ENCODE results near the gene KRT38. TPM values are rescaled to one million over a fixed set of nuclear protein-coding genes. Genes with fewer than 3 reads are reported as not detected.

The KRT38 gene
- total RNA-seq, 2 donors from 2014 or later = not detected

GRCh38 chr17:41442739-41443138, 2.0 kb upstream of the KRT38 start:
- no peaks in the 10 kb centered on the region for H3K9me3 ChIP-seq
- H3K27ac ChIP-seq = no peak overlapping the region
- no peak overlapping the region for H3K4me3 ChIP-seq
- H3K36me3 ChIP-seq = no peaks in the 10 kb centered on the region
- H3K27me3 ChIP-seq (replicated peaks; ENCODE audit: insufficient read depth) = no peaks in the 10 kb centered on the region
- H3K4me1 ChIP-seq (replicated peaks) = no peaks in the 10 kb centered on the region
- 70% methylated on average over 4 of the region's 4 CpGs for WGBS
- no peak for TF ChIP-seq POLR2A (IDR thresholded peaks at IDR 0.05)
- no peak for TF ChIP-seq POLR2AphosphoS5 (IDR thresholded peaks at IDR 0.05)
- TF ChIP-seq CTCF (IDR thresholded peaks at IDR 0.05) = no peak
- intact Hi-C loops (cut with DNase I) = no loop called here
- no peak for DNase-seq (ENCODE audit: low spot score)

DNA sequence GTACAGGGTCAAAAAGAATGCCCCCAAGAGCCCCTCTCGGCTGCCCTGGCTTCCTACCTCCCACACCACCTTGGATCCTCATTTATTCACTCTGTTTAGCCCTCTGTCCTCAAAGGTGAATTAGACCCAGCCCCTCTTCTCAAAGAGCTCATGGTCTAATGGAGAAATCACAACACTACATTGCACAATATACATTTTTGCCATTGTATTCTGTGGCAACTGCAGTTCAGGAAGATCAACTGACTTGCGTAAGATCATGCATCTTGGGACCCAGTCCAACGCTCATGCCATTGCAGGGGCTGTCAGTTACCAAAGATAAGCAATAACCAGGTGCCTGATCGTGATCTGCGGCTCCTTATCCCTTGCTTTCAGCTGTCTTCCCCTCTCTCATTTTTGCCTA, 1.4 kb downstream of the KRT38 start:
- intact Hi-C loops (cut with DNase I) = no loop called here
- no peak for DNase-seq (ENCODE audit: low spot score)
- no peak for TF ChIP-seq POLR2A (IDR thresholded peaks at IDR 0.05)
- TF ChIP-seq CTCF (IDR thresholded peaks at IDR 0.05) = no peak
- no peak for TF ChIP-seq POLR2AphosphoS5 (IDR thresholded peaks at IDR 0.05)
- Histone ChIP-seq H3K4me1 (replicated peaks) (no peaks in the 10 kb centered on the region), H3K4me3 (no peak overlapping the region), H3K27me3 (replicated peaks; ENCODE audit: insufficient read depth) (no peaks in the 10 kb centered on the region), H3K36me3 (no peaks in the 10 kb centered on the region), H3K9me3 (no peaks in the 10 kb centered on the region), H3K27ac (no peak overlapping the region)
- WGBS = 74% methylated on average over 5 of the region's 5 CpGs

- DNase-seq (ENCODE audit: low spot score) = no peak
- Histone ChIP-seq H3K4me3 (no peak overlapping the region), H3K4me1 (replicated peaks) (no peaks in the 10 kb centered on the region), H3K27ac (no peak overlapping the region), H3K9me3 (no peaks in the 10 kb centered on the region), H3K27me3 (replicated peaks; ENCODE audit: insufficient read depth) (no peaks in the 10 kb centered on the region), H3K36me3 (no peaks in the 10 kb centered on the region)
- TF ChIP-seq POLR2AphosphoS5 (IDR thresholded peaks at IDR 0.05) (no peak), CTCF (IDR thresholded peaks at IDR 0.05) (no peak), POLR2A (IDR thresholded peaks at IDR 0.05) (no peak)
- intact Hi-C loops (cut with DNase I) = no loop called here
- 87% methylated on average over 9 of the region's 9 CpGs for WGBS
Observed at GRCh38 chr17:41437769-41438168, 3.0 kb downstream of the KRT38 start.

DNA sequence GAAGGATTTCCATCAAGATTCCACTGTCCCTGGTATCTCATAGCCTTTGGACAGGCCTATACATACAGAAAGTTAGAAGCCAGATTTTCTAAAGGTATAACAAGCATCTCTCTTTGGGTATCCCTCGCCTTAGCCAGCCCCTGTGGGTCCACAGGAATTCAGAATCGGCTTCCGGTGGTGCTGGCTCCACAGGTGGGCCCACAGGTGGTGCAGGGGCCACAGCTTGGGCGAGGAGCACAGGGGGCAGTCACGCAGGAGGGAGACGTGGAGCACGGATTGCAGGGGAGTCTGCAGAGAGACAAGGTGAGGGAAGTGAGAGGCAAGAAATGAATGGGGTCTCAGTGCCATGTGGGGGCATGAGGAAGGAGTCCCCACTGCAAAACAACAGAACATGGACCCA, 3.5 kb downstream of the KRT38 start:
- intact Hi-C loops (cut with DNase I) = no loop called here
- H3K27ac ChIP-seq = no peak overlapping the region
- TF ChIP-seq CTCF (IDR thresholded peaks at IDR 0.05) (no peak), POLR2AphosphoS5 (IDR thresholded peaks at IDR 0.05) (no peak), POLR2A (IDR thresholded peaks at IDR 0.05) (no peak)

DNA sequence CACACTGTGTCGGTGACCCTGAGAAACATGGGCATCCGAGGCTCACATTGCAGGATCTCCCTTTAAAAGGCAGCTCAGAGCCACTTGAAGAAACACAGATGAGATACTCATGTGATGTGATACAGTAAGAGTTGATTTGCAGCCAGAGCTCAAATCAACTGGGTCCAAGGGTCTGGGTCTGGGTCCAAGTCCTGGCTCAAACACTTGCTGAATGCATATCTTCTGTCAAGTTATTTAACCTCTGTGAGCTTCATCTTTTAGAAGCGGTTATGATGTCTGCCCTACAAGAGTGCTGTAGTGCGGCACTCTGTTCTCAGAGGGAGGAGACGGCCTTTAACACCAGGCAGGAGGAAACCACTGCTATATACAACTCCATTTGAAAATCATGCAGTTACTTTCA, 6.4 kb downstream of the KRT38 start:
- Histone ChIP-seq H3K27me3 (replicated peaks; ENCODE audit: insufficient read depth) (no peaks in the 10 kb centered on the region), H3K36me3 (no peaks in the 10 kb centered on the region), H3K4me3 (no peak overlapping the region), H3K9me3 (no peaks in the 10 kb centered on the region), H3K4me1 (replicated peaks) (no peaks in the 10 kb centered on the region), H3K27ac (no peak overlapping the region)
- TF ChIP-seq CTCF (IDR thresholded peaks at IDR 0.05) (no peak), POLR2A (IDR thresholded peaks at IDR 0.05) (no peak), POLR2AphosphoS5 (IDR thresholded peaks at IDR 0.05) (no peak)
- WGBS = 62% methylated on average over 5 of the region's 5 CpGs
- intact Hi-C loops (cut with DNase I) = no loop called here
- no peak for DNase-seq (ENCODE audit: low spot score)

More for the DNA sequence above, 3.5 kb downstream of the KRT38 start:
- 98% methylated on average over 7 of the region's 7 CpGs for WGBS
- Histone ChIP-seq H3K27me3 (replicated peaks; ENCODE audit: insufficient read depth) (no peaks in the 10 kb centered on the region), H3K9me3 (no peaks in the 10 kb centered on the region), H3K4me1 (replicated peaks) (no peaks in the 10 kb centered on the region), H3K4me3 (no peak overlapping the region), H3K36me3 (no peaks in the 10 kb centered on the region)
- no peak for DNase-seq (ENCODE audit: low spot score)
